Measurements from ENCODE around the gene TCF25.

DNA sequence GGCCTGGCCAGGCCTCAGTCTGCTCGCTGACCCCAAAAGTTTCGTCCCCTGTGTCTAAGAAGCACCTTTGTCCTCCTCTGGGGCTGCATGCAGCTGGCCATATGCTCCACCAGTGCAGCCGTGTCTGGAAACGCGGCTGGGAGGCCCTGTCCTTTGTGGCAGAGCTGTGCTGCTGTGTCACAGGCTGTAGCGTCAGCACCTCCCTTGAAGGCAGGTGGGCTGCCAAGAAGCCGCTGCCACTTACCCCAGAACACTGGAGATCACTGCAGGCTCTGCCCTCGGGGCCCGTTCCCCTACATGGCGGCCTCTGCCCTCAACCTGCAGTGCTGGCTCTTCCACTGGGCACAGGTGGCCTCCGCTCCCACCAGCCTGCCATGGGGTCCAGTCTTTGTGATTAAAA lies 29.6 kb downstream of the TCF25 start:
- TF ChIP-seq SP1 (IDR thresholded peaks at IDR 0.05; ENCODE audit: low read depth) (no peak), RAD21 (IDR thresholded peaks at IDR 0.05; ENCODE audit: low read depth) (no peak)

All from HCT116 (cell line).